Inferior parietal cortex (tissue), 1 donor: ENCODE results near the gene CFAP45.
"Not testable (repeated sequence)": the region's sequence is repeated elsewhere in the genome, so short reads cannot be mapped to it uniquely, and the experiment has no call there.

Experiments used
- DNase-seq: peaks from one replicate; pipeline ENCODE4 v3.0.0-alpha.2; 2016; ENCODE audit errors: extremely low spot score

Gene CFAP45

GRCh38 chr1:159906960-159907359, 7.0 kb upstream of the CFAP45 start:
- no peak for DNase-seq

- not testable (repeated sequence) for DNase-seq
Observed at GRCh38 chr1:159904036-159904435, 4.1 kb upstream of the CFAP45 start.

- no peak for DNase-seq
Observed at GRCh38 chr1:159902541-159902940, 2.6 kb upstream of the CFAP45 start.

- no peak for DNase-seq
Observed at GRCh38 chr1:159900755-159901360, 893 bp upstream of the CFAP45 start.

GRCh38 chr1:159899634-159900033, 331 bp downstream of the CFAP45 start:
- DNase-seq: not testable (repeated sequence)

DNA sequence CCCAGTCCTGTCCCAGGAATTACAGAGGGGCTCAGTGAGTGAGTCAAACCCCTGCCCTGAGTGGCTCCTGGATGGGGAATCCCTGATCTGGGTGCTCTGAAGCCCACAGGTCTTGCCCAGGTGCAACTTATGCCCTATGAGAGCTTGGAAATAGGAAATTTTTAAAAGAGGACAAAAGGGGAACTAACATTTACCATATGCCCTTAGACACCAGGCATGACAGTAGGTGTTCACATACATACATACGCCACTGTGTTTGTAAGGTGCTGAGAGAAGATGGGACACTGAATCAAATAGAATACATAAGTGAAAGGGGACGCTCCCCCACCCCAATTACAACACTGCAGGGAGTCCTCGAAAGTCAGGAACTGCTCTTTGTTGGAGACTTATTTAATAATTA, 1.4 kb downstream of the CFAP45 start:
- DNase-seq: no peak

DNA sequence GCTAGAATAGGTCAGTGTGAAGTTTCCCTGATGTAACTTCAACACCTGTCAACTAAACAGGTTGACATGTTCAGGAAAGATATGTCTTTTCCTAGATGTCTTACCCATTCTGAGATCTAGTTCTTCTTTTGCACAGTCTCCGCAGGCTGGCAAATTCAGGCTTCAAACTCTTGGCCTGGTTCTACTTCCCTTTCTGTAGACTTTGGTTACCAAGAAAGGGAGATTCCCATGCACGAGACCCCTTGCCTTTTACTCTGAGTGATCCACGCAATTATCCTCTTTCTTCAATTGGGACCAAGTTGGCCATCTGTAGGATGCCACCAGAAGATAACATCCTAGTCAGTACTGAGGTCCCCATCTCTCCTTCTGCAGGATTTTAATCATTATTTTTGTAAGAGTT, 2.0 kb downstream of the CFAP45 start:
- no peak for DNase-seq

DNA sequence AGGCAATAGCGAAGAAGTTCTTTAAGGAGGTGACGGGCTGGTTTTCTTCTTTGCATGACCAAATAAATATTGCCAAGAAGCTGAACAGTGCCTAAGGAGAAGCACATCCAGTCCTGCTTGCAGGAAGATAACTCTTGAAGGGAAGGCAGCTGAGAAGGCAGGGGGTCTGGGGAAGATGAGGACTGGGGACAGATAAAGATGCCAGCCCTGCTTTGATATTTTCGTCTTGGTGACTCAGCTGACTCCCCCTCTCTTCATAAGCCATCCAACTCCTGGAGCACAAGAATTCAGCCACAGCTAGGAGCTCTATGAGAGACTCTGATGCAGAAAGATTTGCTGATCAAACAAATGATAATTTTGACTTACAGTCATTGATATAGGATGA, 3.4 kb downstream of the CFAP45 start:
- DNase-seq: no peak

DNA sequence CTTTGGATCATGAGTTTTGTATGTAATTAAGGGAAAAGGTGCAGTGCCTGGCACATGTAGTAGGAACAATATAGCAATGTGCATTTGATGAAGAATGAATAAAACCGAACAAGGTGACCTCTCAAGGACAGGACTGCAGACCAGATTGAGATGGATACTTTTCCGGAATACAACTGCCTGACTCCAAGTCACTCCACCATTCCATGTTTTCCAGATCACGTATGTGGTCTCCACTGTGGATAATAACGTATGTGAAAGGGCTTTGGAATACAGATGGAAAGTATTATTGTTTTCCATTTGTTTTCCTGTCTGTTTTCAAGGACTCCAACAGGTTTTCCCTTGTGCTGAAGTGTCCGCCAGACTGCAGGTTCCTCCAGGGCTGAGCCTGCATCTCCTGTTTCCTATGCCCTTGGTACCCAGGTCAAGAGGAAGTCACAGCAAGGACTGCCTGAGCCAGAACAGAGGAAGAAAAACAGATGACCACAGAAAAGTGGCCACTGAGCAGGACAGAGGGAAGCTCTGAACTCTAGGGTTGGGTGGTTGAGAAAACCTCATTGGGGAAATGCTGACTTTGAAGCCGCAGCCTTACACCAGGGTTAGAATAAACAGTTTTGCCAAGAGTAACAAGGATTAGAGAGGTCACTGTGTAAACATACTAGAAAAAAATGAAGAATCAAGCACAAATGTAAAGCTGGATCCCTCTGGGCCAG, 4.0 kb downstream of the CFAP45 start:
- DNase-seq: no peak

DNA sequence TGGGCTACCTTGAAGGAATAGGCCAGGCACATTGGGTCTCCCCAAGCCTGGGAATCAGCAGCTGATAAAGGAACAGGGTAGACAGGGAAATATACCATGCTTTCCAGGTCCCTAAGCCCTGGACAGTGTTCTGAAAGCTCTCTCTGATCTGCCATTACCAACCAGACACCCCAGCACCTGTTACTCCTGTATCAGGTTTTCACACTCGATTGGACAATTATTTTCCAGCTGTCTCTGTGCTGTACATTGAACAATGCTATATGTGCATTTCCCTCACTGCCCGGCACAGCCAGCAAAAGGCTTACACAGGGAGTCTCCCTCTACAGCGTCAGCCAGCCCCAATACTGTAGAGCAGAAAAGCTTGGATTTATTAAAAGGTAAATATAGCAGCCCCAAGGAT, 4.7 kb downstream of the CFAP45 start:
- no peak for DNase-seq

GRCh38 chr1:159892944-159893343, 7.0 kb downstream of the CFAP45 start:
- DNase-seq: no peak

DNA sequence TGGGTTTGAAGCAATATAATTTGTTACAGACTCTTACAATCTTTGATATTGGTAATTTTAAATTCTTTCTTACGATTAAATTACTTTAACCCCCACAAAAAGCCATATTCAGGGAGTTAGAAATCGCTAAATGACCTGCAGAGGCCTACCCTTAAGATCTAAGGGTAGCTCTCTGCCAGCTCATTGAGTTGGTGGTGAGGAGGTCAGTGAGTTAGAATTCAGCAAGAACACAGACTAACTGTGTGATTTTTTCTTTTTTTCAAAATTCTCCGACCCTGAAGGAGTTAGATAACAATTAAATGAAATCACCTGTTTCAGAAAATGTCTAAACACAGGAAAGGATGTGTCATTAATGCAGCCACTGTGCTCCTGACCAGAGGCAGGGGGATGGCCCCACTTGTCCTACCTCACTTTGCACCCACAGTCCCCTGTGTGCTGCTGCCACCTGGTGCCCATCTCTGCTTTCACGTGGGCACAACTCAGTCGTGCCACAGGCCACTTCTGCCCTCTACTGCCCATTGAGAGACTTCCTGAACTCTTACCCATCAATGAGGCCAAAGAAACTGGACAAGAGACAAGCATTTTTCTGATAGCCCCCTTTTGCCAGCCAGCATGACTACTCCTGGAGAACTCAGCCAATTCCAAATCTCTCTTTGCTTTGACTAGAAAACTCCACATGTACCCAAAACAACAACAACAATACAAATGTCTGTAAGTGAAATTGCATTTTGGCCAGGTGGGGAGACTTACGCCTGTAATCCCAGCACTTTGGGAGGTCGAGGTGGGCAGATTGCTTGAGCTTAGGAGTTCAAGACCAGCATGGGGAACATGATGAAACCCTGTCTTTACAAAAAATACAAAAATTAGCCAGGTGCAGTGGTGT, 8.4 kb downstream of the CFAP45 start:
- DNase-seq: peak; percentile 88

GRCh38 chr1:159890390-159890789, 9.6 kb downstream of the CFAP45 start:
- DNase-seq: no peak

DNA sequence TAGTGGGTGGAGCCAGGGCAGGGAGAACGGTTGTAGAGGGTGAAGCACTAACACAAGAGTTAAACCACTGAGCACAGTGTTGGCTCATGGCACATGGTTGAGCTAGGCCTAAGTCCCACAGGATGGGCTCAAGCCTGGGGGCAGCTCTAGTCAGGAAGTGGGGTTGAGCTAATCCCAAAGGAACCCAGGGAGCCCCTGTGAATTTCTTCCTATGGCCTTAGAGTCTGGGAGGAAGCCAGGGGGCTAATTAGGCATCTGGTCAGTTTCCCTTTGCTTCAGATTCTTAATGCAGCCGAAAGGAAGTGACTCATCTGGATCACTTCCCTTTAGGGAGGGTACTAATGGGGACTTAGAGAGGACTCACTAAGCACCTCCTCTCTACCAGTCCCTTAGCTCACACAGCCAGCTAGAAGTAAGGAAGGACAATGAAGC, 10.1 kb downstream of the CFAP45 start:
- no peak for DNase-seq

DNA sequence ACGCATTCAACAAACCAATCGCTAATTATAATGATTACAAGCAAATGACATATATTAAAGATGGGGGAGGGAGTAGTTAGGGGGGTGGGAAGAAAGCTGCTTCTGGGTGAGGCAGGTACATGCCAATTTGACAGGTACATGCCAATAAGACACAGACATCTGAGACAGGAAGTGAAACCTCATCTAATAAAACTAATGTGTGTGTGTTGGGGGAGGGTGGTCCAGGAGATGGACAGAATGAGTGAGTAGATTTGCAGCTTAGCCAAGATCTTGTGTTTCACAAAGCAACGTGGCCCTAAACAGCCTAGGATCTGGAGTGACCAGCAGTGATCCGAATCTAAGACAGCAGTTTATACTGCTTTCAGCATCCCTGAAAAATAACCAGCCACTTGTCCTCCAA, 10.8 kb downstream of the CFAP45 start:
- no peak for DNase-seq

DNA sequence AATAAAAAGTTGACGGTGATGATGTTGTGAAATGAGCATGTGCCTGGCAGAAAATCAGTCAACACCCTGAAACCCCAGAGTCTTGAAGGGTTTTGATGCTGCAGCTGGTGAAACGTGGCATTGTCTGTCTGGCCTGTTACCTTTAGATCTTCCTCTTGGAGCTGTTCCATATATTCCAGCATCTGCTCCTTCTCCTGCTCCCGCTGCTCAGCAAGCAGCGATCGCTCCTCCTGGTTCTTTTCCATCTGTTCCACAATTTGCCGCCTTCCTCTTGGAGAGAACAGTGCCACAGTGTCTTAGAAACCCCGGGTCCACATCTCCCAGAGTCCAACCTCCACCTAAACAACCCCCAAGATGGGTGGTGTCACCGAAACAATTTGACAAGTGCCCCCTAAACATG, 15.7 kb downstream of the CFAP45 start:
- DNase-seq: no peak

- DNase-seq: no peak
Observed at GRCh38 chr1:159883134-159883533, 16.8 kb downstream of the CFAP45 start.

- no peak for DNase-seq
Observed at GRCh38 chr1:159882527-159882862, 17.5 kb downstream of the CFAP45 start.

DNA sequence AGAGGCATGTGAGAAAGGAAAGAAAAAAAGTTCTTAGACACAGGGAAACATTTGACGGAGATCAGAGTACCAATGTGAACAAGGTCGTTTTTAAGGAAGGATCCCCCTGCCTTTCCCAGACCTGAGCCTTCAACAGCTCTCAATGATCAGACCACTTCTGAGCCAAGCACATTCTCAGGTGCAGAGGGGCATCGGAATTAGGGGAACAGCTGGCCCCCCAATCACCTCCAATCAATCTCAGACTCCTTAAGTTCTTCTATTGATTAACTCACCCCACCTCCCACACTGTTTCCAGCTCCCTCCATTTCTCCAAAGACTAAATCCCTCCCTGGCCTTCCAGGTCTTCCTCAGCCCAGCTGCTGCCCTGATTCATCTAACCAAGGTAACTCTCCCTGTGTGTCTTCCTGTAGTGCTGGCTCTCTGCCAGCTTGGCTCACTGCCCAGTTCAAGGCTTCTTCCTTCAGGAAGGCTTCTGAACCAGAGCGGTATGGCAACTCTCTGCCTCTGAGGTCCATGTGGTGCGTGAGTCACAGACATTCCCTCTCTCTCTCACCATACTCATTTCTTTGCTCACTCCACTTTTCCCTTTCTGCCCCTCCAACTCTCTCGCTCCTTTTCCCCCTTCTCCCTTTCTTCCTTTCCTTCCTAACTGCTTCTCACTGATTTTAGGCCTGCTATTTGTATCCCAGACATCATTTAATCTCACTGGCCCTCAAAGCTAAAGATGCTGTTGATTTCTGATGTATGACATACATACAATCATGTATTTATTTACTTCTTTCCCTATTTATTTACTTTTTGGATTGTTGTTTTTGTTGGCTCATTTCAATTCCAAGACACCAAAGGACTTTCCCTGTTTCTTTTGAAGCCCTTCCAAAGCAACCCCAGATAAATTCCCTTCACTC, 18.1 kb downstream of the CFAP45 start:
- DNase-seq: no peak

DNA sequence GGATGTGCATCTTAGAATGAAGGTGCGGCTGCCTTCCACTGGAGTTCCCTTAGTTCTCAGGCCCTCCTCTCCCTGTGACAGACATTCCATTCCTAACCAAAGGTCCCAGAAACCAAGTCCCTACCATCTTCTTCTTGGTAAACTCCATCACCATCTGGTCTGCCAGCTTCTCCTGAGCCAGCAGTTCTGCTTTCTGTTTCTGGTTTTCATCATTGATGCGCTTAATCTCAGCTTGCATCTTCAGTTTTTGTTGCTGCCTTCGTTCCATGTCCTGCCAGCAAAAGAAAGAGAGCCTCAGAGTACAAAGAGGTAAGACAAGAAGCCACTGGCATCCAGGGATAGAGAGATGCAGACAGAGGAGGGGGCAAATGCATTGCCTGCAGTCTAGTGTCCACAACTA, 19.5 kb downstream of the CFAP45 start:
- no peak for DNase-seq

GRCh38 chr1:159879977-159880376, 20.0 kb downstream of the CFAP45 start:
- DNase-seq: no peak

- DNase-seq: no peak
Observed at GRCh38 chr1:159879136-159879535, 20.8 kb downstream of the CFAP45 start.
